ENCODE results near the gene DNAJC11.
A peak's percentile ranks its signal among the peaks of the same experiment; 100 is the strongest.

DNAJC11 gene

GRCh38 chr1:6599141-6599975 is 102.3 kb downstream of the DNAJC11 start:
- peak; percentile 55 for DNase-seq

- DNase-seq = no peak
Observed at GRCh38 chr1:6597777-6598131, 103.9 kb downstream of the DNAJC11 start.

- DNase-seq = no peak
Observed at GRCh38 chr1:6596886-6597776, 104.5 kb downstream of the DNAJC11 start.

GRCh38 chr1:6596351-6596750 is 105.3 kb downstream of the DNAJC11 start:
- DNase-seq = no peak

GRCh38 chr1:6594977-6595740 is 106.5 kb downstream of the DNAJC11 start:
- DNase-seq = no peak

GRCh38 chr1:6593810-6594209 is 107.8 kb downstream of the DNAJC11 start:
- no peak for DNase-seq

GRCh38 chr1:6592865-6593593 is 108.6 kb downstream of the DNAJC11 start:
- no peak for DNase-seq

- DNase-seq = no peak
Observed at GRCh38 chr1:6592441-6592840, 109.2 kb downstream of the DNAJC11 start.

- DNase-seq = no peak
Observed at GRCh38 chr1:6591644-6592043, 110.0 kb downstream of the DNAJC11 start.

GRCh38 chr1:6591222-6591621 is 110.4 kb downstream of the DNAJC11 start:
- peak; percentile 48 for DNase-seq

GRCh38 chr1:6590046-6590445 is 111.6 kb downstream of the DNAJC11 start:
- DNase-seq = no peak

GRCh38 chr1:6588893-6589520 is 112.6 kb downstream of the DNAJC11 start:
- DNase-seq = peak; percentile 83

GRCh38 chr1:6588128-6588892 is 113.3 kb downstream of the DNAJC11 start:
- no peak for DNase-seq

- no peak for DNase-seq
Observed at GRCh38 chr1:6587261-6588005, 114.2 kb downstream of the DNAJC11 start.

- no peak for DNase-seq
Observed at GRCh38 chr1:6586404-6586816, 115.2 kb downstream of the DNAJC11 start.

GRCh38 chr1:6585841-6586240 is 115.8 kb downstream of the DNAJC11 start:
- no peak for DNase-seq

GRCh38 chr1:6585081-6585722 is 116.4 kb downstream of the DNAJC11 start:
- no peak for DNase-seq
